ENCODE measurements around the gene WIZ.

DNA sequence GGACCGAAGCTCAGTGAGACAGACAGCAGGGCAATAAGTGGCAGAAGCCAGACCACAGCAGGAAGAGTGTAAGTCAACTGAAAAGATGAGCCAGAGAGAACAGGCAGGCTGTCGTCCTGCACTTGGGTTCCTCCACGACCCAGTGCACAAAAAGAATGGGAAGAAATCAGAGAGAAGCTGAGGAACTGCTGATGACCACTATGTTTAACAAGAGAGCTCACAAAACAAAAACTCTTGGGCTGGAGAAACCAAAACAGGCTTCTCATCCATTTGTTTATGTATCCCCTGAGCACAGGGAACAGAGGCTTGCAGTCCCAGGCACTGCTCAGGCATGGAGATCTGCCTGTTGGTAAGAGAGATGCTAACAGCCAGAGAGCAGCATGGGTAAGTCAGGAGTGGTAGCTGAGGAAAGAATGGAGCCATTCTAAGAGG lies 45.0 kb downstream of the WIZ start:
- TF ChIP-seq RAD21 (IDR thresholded peaks at IDR 0.05; ENCODE audit: low read length), result no peak
- no peak for TF ChIP-seq CTCF (conservative IDR thresholded peaks at IDR 0.05; ENCODE audit: low read depth, low read length)
- no peak for TF ChIP-seq SMC3 (IDR thresholded peaks at IDR 0.05; ENCODE audit: low read depth, low read length)

Measured in IMR-90 (cell line).